Stimulated activated CD4-positive, alpha-beta T cell treated with anti-CD3 and anti-CD28 coated beads, TNF-alpha, amount 100 ng/mL, for 1 hour (primary cell): ENCODE results near the gene PRDM16.

Experiments
- DNase-seq, 3 donors: peaks; one replicate each; pipeline ENCODE4 v3.0.0-alpha.2; 2020; ENCODE audit warnings: low read depth in 3 of 3, low spot score in 1 of 3

Gene PRDM16

GRCh38 chr1:3423896-3424611, 355.1 kb downstream of the PRDM16 start:
- no peak for DNase-seq

GRCh38 chr1:3425486-3426215, 356.6 kb downstream of the PRDM16 start:
- no peak for DNase-seq

- no peak for DNase-seq
Observed at GRCh38 chr1:3426956-3427535, 358.0 kb downstream of the PRDM16 start.

- DNase-seq = no peak
Observed at GRCh38 chr1:3427711-3428704, 359.0 kb downstream of the PRDM16 start.

GRCh38 chr1:3428899-3429298, 359.9 kb downstream of the PRDM16 start:
- no peak for DNase-seq

- no peak for DNase-seq
Observed at GRCh38 chr1:3429320-3429719, 360.3 kb downstream of the PRDM16 start.

GRCh38 chr1:3429766-3430165, 360.8 kb downstream of the PRDM16 start:
- DNase-seq = no peak

- no peak for DNase-seq
Observed at GRCh38 chr1:3430406-3430805, 361.4 kb downstream of the PRDM16 start.

- DNase-seq = no peak
Observed at GRCh38 chr1:3430820-3431219, 361.8 kb downstream of the PRDM16 start.

- DNase-seq = no peak
Observed at GRCh38 chr1:3431266-3431665, 362.3 kb downstream of the PRDM16 start.

GRCh38 chr1:3431686-3432085, 362.7 kb downstream of the PRDM16 start:
- no peak for DNase-seq

GRCh38 chr1:3432306-3432705, 363.3 kb downstream of the PRDM16 start:
- no peak for DNase-seq

GRCh38 chr1:3433076-3433475, 364.1 kb downstream of the PRDM16 start:
- no peak for DNase-seq

GRCh38 chr1:3433596-3434320, 364.8 kb downstream of the PRDM16 start:
- no peak for DNase-seq

GRCh38 chr1:3434406-3435110, 365.6 kb downstream of the PRDM16 start:
- DNase-seq = no peak

GRCh38 chr1:3435666-3436065, 366.7 kb downstream of the PRDM16 start:
- no peak for DNase-seq

GRCh38 chr1:3436451-3436850, 367.4 kb downstream of the PRDM16 start:
- DNase-seq = no peak

- no peak for DNase-seq
Observed at GRCh38 chr1:3436901-3437300, 367.9 kb downstream of the PRDM16 start.

GRCh38 chr1:3438661-3439180, 369.7 kb downstream of the PRDM16 start:
- DNase-seq = no peak
